B cell (primary cell): Measurements from ENCODE around the gene DAB2IP. TPM values are rescaled to one million over a fixed set of nuclear protein-coding genes. Genes with fewer than 3 reads are reported as not detected.

Experiments
- ATAC-seq: fragments of 200-7000 bp; cut with Tn5 transposase; one replicate; pipeline ENCODE4 v1.10.0; 2021; ENCODE audit warnings: low read depth, mild to moderate bottlenecking, moderate number of reproducible peaks, moderate library complexity
- CTCF ChIA-PET: fragments of 350-600 bp; sonication (Branson Sonifier 250); formaldehyde crosslinking; loops from one replicate; lab custom pipeline; 2021; ENCODE audit warnings: antibody characterized with exemption, inconsistent platforms; lab: Charles Lee
- POLR2A ChIA-PET: fragments of 350-600 bp; sonication (Branson Sonifier 250); formaldehyde crosslinking; loops from one replicate; lab custom pipeline; 2021; ENCODE audit warnings: antibody characterized with exemption; lab: Charles Lee
- DNase-seq: peaks from one replicate; pipeline ENCODE4 v3.0.0; 2013
- H2AFZ ChIP-seq: 2 replicates; pipeline ENCODE4 v1.6.1; 2012; ENCODE audit warnings: mild to moderate bottlenecking, low read depth, low read length; ENCODE audit not compliant: insufficient read depth, poor library complexity, severe bottlenecking
- H3K27ac ChIP-seq, 2 donors: 1 replicate in 1 of 2; 2 replicates in 1 of 2; pipeline ENCODE4 v1.5.1; 2012 to 2013; ENCODE audit warnings: low read length in 2 of 2, mild to moderate bottlenecking in 2 of 2, moderate library complexity in 1 of 2
- H3K27me3 ChIP-seq, 4 experiments: fragments of 200-600 bp in 1 of 4; sonication (generic) in 1 of 4; replicated peaks in 1 of 4; 1 replicate in 2 of 4; 2 replicates in 2 of 4; pipeline versions ENCODE4 v1.6.1 to v1.7.0; 2013 to 2016; ENCODE audit warnings: low read length in 3 of 4, mild to moderate bottlenecking in 2 of 4, mixed read lengths in 1 of 4, moderate library complexity in 1 of 4; ENCODE audit not compliant: insufficient read depth in 4 of 4, control insufficient read depth in 3 of 4; ENCODE audit errors: control extremely low read depth in 1 of 4
- H3K36me3 ChIP-seq, 2 experiments: replicated peaks in 1 of 2; 1 replicate in 1 of 2; 2 replicates in 1 of 2; pipeline versions ENCODE4 v1.6.1 to v1.7.1; 2013; ENCODE audit warnings: low read length in 1 of 2; ENCODE audit not compliant: insufficient read depth in 2 of 2, control insufficient read depth in 1 of 2; ENCODE audit errors: control extremely low read depth in 1 of 2, extremely low read depth in 1 of 2
- H3K4me1 ChIP-seq, 2 donors: fragments of 200-600 bp in 1 of 2; sonication (generic) in 1 of 2; 1 replicate in 1 of 2; 2 replicates in 1 of 2; pipeline versions ENCODE4 v1.5.1 to v1.6.1; 2013 to 2017; ENCODE audit warnings: low read length in 2 of 2; ENCODE audit not compliant: control insufficient read depth in 2 of 2, insufficient read depth in 2 of 2
- H3K4me2 ChIP-seq: replicated peaks from 2 replicates; pipeline ENCODE3; 2012; ENCODE audit warnings: mild to moderate bottlenecking, low read depth, low read length; ENCODE audit not compliant: poor library complexity, severe bottlenecking
- H3K4me3 ChIP-seq, 5 experiments: fragments of 200-600 bp in 1 of 5; sonication (generic) in 1 of 5; 1 replicate in 3 of 5; 2 replicates in 2 of 5; pipeline versions ENCODE4 v1.5.1 to v1.7.0; 2011 to 2016; ENCODE audit warnings: low read length in 4 of 5, mild to moderate bottlenecking in 4 of 5, low read depth in 2 of 5, control low read depth in 1 of 5, moderate library complexity in 1 of 5; ENCODE audit not compliant: insufficient read depth in 1 of 5; ENCODE audit errors: control extremely low read depth in 1 of 5, extremely low read depth in 1 of 5
- H3K79me2 ChIP-seq: fragments of 200-600 bp; sonication (generic); one replicate; pipeline ENCODE4 v1.6.0; 2016; ENCODE audit warnings: low read length; ENCODE audit not compliant: control insufficient read depth, insufficient read depth
- H3K9ac ChIP-seq: fragments of 200-600 bp; sonication (generic); 2 replicates; pipeline ENCODE4 v1.6.1; 2017; ENCODE audit warnings: mild to moderate bottlenecking, low read length, moderate library complexity
- H3K9me3 ChIP-seq, 3 donors: one replicate each; pipeline versions ENCODE4 v1.6.1 to v1.7.1; 2013; ENCODE audit warnings: low read length in 2 of 3; ENCODE audit not compliant: control insufficient read depth in 2 of 3, insufficient read depth in 1 of 3; ENCODE audit errors: control extremely low read depth in 1 of 3
- H4K20me1 ChIP-seq: 2 replicates; pipeline ENCODE4 v1.6.0; 2012; ENCODE audit warnings: mild to moderate bottlenecking, low read length; ENCODE audit not compliant: insufficient read depth, control insufficient read depth, poor library complexity, severe bottlenecking
- H3K27ac Mint-ChIP-seq: one replicate; pipeline ENCODE4 v1.8.0; 2021; ENCODE audit warnings: mixed read lengths
- H3K27me3 Mint-ChIP-seq: one replicate; pipeline ENCODE4 v1.8.0; 2021; ENCODE audit warnings: mixed read lengths
- H3K4me1 Mint-ChIP-seq: one replicate; pipeline ENCODE4 v1.8.0; 2021; ENCODE audit warnings: mixed read lengths
- H3K4me3 Mint-ChIP-seq: one replicate; pipeline ENCODE4 v1.8.0; 2021; ENCODE audit warnings: mixed read lengths
- H3K9me3 Mint-ChIP-seq: one replicate; pipeline ENCODE4 v1.8.0; 2022; ENCODE audit warnings: mixed read lengths; ENCODE audit not compliant: insufficient read depth
- EZH2 ChIP-seq: IDR thresholded peaks from 2 replicates; pipeline ENCODE4 v1.6.1; 2012; ENCODE audit warnings: borderline replicate concordance, low read depth, mild to moderate bottlenecking, moderate library complexity, low read length; ENCODE audit not compliant: insufficient read depth, poor library complexity, severe bottlenecking
- WGBS: methylation state at CpG from one replicate; pipeline ENCODE4 v1.1.5; 2013; ENCODE audit warnings: missing lambda C conversion rate; ENCODE audit not compliant: insufficient coverage; 5-methylcytosine and 5-hydroxymethylcytosine counted together
- intact Hi-C: fragments of 100-400 bp; cut with micrococcal nuclease; formaldehyde crosslinking; loops from one replicate; pipeline ENCODE4 v1.10.0; 2022
- polyA plus RNA-seq: library from polyadenylated mRNA; depleted of rRNA; stranded (reverse); fragments of >200 nt; gene quantifications from 2 replicates; pipeline ENCODE4 v1.2.3, GENCODE V29; 2012
- total RNA-seq, 2 donors: library from RNA; stranded (reverse); fragments of 120-200 nt in 1 of 2; gene quantifications; 1 replicate in 1 of 2; 2 replicates in 1 of 2; pipeline versions ENCODE4 v1.2.3 to v1.2.4, GENCODE V29; 2013 to 2022
- TF ChIP-seq, protein P1 (sequence below): fragments of 200-600 bp; IDR thresholded peaks from one replicate; pipeline ENCODE4 v1.8.0; 2022; ENCODE audit warnings: antibody characterized with exemption, mild to moderate bottlenecking

The DAB2IP gene
- total and polyA plus RNA-seq, 2 donors (not counting 1 experiment from before 2014, with no cell fraction given), result 1.1 to 3.9 TPM

DNA sequence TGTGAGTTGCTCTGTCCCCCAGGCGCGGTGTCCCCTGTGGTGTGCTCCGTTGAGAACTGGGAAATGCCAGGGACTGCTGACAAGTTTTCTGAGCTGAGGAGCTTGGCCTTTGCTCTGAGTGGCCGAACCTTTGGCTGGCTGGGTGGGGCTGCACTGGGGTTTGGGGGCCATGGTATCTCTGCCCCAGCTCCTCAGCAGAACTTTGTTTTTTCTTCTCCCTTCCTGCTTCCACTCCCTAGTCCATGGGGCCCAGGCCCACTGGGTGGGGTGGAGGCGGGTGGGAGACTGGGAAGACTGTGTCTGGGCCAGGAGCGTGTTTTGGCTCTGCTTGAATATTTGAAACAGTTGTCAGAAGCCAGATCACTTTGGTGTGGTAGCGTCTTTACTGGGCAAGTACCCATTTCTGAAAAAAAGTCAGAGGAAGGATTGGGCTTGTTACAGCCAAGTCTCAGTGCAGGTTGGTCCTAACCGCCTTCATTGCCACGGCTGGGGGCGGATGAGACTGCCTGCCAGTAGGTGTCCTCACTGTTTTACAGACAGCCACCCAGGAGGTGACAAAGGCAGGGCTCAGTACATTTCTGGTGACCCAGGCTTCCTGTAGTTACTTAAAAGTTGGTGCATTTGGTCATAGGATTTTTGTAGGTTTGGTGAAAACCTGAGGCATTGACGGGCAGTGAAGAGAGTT lies 92.7 kb downstream of the DAB2IP start:
- no peaks in the 10 kb centered on the region for H3K79me2 ChIP-seq
- H2AFZ ChIP-seq, result no peak overlapping the region
- no peak overlapping the region for H3K4me3 ChIP-seq
- H3K36me3 ChIP-seq, result no peaks in the 10 kb centered on the region
- no peak overlapping the region for H3K4me2 ChIP-seq
- peaks cover 0 to 2% (median 0%) of the 10 kb centered on the region in 4 experiments for H3K27me3 ChIP-seq
- H3K9ac ChIP-seq, result no peak overlapping the region
- TF ChIP-seq, protein P1, sequence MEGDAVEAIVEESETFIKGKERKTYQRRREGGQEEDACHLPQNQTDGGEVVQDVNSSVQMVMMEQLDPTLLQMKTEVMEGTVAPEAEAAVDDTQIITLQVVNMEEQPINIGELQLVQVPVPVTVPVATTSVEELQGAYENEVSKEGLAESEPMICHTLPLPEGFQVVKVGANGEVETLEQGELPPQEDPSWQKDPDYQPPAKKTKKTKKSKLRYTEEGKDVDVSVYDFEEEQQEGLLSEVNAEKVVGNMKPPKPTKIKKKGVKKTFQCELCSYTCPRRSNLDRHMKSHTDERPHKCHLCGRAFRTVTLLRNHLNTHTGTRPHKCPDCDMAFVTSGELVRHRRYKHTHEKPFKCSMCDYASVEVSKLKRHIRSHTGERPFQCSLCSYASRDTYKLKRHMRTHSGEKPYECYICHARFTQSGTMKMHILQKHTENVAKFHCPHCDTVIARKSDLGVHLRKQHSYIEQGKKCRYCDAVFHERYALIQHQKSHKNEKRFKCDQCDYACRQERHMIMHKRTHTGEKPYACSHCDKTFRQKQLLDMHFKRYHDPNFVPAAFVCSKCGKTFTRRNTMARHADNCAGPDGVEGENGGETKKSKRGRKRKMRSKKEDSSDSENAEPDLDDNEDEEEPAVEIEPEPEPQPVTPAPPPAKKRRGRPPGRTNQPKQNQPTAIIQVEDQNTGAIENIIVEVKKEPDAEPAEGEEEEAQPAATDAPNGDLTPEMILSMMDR, result peak; percentile 27
- no peak for TF ChIP-seq EZH2
- H3K27me3 Mint-ChIP-seq, result no peaks in the 10 kb centered on the region
- no peaks in the 10 kb centered on the region for H3K9me3 Mint-ChIP-seq
- ChIA-PET POLR2A (no interaction called here), CTCF (interaction anchor here (1.1 to 4.7 kb wide), 7 partner anchors 9 to 268 kb away, joined by 3 to 28 read pairs (median 5); no protein-coding TSS in a partner anchor)
- no peak overlapping the region for H3K27ac Mint-ChIP-seq
- peaks cover 5% of the 10 kb centered on the region for H3K4me1 Mint-ChIP-seq
- 81% methylated on average over 11 of the region's 11 CpGs for WGBS
- peak; percentile 81 for ATAC-seq
- H3K4me3 Mint-ChIP-seq, result no peak overlapping the region
- H3K9me3 ChIP-seq, result no peaks in the 10 kb centered on the region
- peak; percentile 25 for DNase-seq
- H3K27ac ChIP-seq, result no peak overlapping the region
- H3K4me1 ChIP-seq, result no peaks in the 10 kb centered on the region
- intact Hi-C loops, result no loop called here
- no peaks in the 10 kb centered on the region for H4K20me1 ChIP-seq

DNA sequence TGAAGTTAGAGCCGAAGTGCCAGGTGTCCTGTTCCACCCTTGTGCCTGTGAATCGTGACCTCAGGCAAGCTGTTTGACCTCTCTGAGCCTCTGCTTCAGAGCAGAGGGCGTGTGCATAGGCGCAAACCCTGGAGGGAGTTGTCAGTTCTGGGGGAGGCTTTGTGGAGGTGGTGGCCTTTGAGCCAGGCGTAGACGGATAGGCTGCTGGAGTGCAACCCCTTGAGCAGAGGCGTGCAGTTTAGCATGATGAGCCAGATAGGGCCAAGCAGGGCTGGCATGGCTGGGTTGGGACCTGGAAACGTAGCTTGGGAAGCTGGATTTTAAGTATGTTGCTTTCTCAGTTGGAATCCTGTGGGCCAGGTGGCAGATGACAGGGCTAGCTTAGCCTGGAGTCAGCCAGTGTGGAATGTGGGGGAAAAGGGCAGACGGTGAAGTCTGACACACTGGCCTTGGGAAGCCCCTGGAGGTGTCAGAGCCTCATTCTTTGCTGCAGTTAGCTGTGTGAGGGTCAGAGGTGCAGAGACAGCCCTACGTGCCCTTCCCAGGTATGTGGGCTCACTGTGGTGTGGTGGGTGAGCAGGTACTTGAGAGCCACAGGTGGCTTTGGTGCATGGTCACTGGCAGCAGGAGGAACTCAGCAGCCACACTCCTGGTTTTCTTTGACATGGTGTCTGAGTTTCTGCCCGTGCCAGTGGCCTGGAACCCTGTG lies 93.4 kb downstream of the DAB2IP start:
- ChIA-PET CTCF (interaction anchor here (1.1 to 4.7 kb wide), 6 partner anchors 10 to 267 kb away, joined by 3 to 28 read pairs (median 12); no protein-coding TSS in a partner anchor), POLR2A (no interaction called here)
- ATAC-seq (peak; percentile 12), DNase-seq (no peak)
- no peak for TF ChIP-seq EZH2
- TF ChIP-seq, protein P1, result no peak
- intact Hi-C loops, result no loop called here
- Mint-ChIP-seq H3K9me3 (no peaks in the 10 kb centered on the region), H3K27me3 (no peaks in the 10 kb centered on the region), H3K4me3 (no peak overlapping the region), H3K4me1 (peaks cover 5% of the 10 kb centered on the region), H3K27ac (no peak overlapping the region)
- Histone ChIP-seq H4K20me1 (no peaks in the 10 kb centered on the region), H3K4me1 (no peaks in the 10 kb centered on the region), H3K27me3 (peaks cover 0 to 2% (median 0%) of the 10 kb centered on the region in 4 experiments), H3K9me3 (no peaks in the 10 kb centered on the region), H3K9ac (no peak overlapping the region), H3K27ac (no peak overlapping the region), H3K36me3 (no peaks in the 10 kb centered on the region), H3K79me2 (no peaks in the 10 kb centered on the region), H3K4me2 (no peak overlapping the region), H2AFZ (no peak overlapping the region), H3K4me3 (no peak overlapping the region)
- WGBS, result 88% methylated on average over 11 of the region's 11 CpGs
